H1 (cell line): Measurements from ENCODE around the gene VAMP2.

ENCODE experiments used
- JUN ChIP-seq: IDR thresholded peaks from 2 replicates; pipeline ENCODE4 v1.6.1; 2011; ENCODE audit warnings: low read depth, mild to moderate bottlenecking, improper control_type of control experiment, low read length
- POLR2AphosphoS5 ChIP-seq: IDR thresholded peaks from 2 replicates; pipeline ENCODE4 v1.6.1; 2011; ENCODE audit warnings: low read depth, low read length
- TEAD4 ChIP-seq: IDR thresholded peaks from 2 replicates; pipeline ENCODE4 v1.6.1; 2012; ENCODE audit warnings: low read depth, low read length, inconsistent platforms, mixed read lengths

DNA sequence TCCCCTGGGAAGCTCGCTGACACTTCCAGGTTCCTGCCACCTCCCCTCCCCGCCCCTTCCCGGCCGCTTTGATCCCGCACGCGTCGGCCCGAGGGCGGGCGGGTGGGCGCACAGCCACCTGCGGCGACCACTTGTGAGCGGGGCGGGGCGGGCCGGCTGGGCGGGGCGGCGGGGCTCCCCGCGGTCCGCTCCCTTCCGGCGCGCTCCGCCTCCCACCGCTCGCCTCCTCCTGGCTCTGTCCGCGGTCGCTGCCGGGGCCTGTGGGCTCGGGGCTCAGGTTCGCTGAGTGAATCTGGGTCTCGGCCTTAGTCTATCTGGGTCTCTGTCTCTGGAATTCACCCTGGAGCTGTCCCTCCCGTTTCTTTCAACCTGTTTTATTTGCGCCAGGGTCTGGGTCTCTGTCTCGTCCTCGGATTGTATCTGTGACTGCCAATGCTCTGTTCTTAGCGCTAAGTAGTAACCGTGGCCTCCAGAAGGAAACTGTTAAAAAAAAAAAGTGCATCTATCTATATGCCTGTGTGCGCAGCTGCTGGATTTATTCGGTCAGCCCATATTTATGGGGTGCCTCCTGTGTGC is 36.2 kb downstream of the VAMP2 start:
- TF ChIP-seq TEAD4 (no peak), JUN (no peak), POLR2AphosphoS5 (no peak)
